Stimulated activated CD8-positive, alpha-beta memory T cell treated with anti-CD3 and anti-CD28 coated beads, Interleukin-7, amount 100 ng/mL, for 4 hours (primary cell): Measurements from ENCODE around the gene PIBF1.
"Not testable (repeated sequence)": the region's sequence is repeated elsewhere in the genome, so short reads cannot be mapped to it uniquely, and the experiment has no call there.

Experiments
- DNase-seq, 2 donors: peaks; one replicate each; pipeline ENCODE4 v3.0.0-alpha.2; 2020; ENCODE audit warnings: low read depth in 2 of 2

PIBF1 gene, protein sequence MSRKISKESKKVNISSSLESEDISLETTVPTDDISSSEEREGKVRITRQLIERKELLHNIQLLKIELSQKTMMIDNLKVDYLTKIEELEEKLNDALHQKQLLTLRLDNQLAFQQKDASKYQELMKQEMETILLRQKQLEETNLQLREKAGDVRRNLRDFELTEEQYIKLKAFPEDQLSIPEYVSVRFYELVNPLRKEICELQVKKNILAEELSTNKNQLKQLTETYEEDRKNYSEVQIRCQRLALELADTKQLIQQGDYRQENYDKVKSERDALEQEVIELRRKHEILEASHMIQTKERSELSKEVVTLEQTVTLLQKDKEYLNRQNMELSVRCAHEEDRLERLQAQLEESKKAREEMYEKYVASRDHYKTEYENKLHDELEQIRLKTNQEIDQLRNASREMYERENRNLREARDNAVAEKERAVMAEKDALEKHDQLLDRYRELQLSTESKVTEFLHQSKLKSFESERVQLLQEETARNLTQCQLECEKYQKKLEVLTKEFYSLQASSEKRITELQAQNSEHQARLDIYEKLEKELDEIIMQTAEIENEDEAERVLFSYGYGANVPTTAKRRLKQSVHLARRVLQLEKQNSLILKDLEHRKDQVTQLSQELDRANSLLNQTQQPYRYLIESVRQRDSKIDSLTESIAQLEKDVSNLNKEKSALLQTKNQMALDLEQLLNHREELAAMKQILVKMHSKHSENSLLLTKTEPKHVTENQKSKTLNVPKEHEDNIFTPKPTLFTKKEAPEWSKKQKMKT

DNA sequence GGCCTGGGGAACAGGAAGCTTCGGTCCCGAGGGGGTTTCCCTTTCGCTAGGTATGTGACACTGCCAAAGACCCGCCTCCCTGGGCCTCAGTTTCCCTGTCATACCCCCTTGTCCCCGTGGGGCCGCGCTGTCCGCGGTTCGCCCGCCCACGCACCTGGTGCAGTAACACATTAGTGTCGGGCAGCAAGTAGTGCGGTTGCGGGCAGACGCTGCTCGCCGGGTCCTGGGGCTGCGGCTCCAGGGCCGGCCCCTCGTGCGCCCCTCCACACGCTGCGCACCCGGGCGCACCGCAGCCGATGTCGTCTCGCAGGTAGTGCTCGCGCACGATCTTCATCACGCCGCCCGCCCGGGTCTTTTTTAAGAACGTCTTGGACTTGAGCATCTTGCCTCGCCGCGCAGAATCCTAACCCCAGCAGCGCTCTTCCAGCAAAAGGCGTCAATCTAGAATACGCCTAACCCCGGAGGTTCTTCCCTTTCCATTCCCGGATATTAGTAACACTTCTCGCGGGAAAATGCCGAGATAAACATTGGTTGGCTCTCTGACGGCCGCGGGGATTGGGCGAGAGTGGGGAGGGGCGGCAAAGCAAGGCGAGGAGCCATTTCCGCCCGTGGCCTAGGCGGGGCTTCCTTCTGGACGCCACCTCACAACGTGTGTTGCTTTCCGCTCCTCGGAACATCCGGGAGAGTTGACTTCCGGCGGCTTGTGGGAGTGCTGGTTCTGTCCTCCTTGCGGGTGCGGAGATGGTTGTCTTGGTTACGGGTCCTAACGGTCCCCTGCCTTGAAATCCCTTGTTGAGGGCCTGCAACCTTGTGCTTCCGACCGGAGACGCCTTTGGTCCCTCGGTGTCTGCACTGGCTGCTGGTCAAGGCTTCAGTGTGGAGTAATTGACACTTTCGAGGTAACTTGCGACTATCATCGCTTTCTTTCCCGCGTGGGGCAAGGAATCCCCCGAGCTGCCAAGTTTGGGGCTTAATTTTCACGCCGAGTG, at the start of gene PIBF1, which contains the start of gene DIS3:
Gene PIBF1 (plus strand): TSS at position 683 of the 989 bp plus-strand sequence. CDS start 1,337 bp downstream, outside the sequence.
Gene DIS3 (minus strand): TSS at position 450 of the 989 bp plus-strand sequence. CDS start 68 bp downstream, at position 382.
- peak; percentile 93 to 95 for DNase-seq

DNA sequence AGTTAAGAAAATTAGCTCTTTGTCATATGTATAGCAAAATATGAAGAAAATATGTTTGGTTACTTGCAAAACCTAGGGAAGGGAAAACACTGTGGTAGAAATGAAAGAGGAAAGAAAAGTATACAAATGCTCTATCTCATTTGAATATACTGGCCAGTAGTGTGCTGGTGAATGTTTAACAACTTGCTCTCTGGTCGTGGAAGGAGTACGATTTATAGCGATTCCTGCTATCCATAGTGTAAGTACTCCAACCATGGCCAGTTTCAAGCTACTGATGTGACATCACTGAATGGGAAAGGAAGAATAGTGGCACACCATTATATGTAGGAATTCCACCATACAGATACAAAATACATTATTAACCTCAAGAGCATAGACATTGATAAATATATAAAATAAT, 44.9 kb upstream of the PIBF1 start:
- no peak for DNase-seq

DNA sequence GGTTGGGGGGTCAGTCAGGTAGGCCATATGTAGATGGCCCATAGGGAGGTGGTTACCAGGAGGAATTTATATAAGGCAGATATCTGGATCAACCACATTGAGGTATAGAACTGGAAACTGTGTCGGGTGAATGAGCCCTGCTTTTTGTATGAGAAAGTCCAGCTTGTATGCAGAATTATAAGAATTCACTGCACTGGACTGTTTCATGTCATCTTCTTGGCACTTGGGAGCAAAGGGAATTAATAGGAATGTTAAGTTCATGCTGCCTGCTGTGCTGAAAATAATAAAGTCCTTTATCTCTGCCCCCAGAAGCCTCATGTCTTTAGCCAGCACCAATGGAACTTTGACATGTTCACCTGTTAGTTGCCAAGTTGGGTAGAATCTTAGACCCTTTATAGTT, 41.9 kb upstream of the PIBF1 start:
- DNase-seq = no peak

DNA sequence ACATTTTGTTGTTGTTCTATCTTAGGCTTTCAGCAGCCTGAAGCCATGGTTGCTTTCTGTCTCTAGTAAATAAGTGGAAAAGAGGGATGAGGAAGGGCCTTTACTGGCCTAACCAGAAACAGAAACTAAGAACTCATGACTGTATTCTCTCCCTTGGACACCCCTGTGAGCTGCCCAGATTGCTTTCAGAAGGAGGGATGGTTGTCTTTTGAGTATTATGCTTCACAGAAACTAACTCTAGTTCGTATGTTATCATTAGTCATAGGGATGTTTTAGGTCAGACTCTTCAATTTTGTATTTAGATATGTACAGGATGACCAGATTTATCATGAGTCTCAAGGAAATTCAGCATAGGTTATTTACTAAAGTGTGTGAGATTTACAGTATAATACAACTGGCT, 36.7 kb upstream of the PIBF1 start:
- DNase-seq = no peak

DNA sequence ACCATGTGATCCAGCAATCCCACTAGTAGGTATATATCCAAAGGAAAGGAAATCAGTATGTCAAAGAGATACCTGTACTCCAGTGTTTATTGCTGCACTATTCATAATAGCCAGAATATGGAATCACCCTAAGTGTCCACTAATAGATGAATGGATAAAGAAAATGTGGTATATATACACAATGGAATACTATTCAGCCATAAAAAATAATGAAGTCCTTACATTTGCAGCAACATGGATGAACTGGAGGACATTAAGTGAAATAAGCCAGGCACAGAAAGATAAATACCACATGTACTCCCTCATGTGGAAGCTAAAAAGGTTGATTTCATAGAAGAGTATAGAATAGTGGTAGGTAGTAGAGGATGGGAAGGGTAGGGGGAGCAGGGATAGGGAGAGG, 30.7 kb upstream of the PIBF1 start:
- no peak for DNase-seq

DNA sequence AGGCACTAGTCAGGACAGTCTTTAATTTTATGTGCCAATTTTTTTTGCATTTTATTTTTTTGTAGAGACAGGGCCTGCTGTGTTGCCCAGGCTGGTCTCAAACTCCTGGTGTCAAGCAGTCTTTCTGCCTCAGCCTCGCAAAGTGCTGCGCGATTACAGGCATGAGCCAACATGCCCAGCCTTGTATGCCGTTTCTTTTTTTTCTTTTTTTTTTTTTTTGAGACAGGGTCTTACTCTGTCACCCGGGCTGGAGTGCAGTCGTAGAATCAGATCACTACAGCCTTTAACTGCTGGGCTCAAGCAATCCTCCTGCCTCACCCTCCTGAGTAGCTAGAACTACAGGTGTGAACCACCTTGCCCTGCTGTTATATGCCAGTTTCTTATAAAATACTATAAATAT, 27.8 kb upstream of the PIBF1 start:
- no peak for DNase-seq

DNA sequence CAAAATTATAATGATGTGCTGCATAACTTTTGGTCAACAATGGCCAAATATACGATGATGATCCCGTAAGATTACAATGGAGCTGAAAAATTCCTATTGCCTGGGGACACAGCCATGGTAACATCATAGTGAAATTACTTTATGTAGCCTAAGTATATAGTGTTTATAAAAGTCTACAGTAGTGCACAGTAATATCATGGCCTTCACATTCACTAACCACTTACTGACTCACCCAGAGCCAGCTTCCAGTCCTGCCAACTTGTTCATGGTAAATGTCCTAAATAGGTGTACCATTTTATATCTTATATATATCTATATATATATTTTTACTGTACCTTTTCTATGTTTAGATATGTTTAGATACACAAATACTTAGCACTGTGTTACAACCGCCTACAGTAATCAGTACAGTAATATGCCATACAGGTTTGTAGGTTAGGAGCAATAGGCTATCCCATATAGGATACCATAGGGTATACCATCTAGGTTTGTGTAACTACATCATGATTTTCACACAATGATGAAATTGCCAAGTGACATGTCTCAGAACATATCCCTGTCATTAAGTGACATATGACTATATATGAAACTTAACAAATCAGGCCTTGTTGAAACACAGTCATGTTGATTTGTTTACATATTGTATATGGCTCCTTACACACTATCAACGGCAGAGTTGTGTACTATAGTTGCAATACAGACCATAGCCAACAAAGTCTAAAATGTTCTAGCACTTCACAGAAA, 24.0 kb upstream of the PIBF1 start:
- DNase-seq = no peak

DNA sequence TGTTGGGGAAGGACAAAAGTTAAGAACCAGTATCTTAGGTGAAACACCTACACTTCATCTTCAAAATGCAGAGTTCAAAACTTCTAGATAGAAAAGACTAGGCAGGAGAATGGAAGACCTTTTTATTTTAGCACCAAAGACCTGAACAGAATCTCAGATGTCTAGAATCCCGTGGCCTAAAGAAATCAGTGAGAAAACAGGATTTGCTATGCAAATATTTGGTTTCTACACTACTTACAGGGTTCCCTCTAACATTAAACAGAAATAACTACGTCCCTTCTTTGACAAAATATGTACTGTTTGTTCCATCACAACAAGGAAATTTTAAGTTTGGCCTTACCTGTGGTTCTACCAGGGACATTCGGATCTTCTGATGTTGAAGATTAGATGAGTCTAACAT, 21.7 kb upstream of the PIBF1 start:
- DNase-seq = no peak

DNA sequence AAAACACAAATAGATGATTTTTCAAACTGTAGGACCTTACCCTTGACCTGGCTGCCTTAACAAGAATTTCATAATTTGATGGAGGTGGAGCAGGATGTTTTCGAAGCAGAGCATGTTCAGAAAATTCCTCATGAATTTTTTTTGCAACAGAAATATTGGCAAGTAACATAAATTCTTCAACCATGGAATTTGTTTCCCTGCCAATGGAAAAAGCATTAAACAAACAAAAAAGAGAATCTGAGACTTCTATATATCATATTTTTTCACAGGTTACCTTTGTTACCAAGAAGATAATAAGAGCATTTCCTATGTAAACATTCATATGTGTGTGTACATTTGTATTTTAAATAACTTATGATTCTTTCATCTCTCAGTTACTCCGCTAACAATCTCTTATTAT, 18.5 kb upstream of the PIBF1 start:
- DNase-seq = no peak

DNA sequence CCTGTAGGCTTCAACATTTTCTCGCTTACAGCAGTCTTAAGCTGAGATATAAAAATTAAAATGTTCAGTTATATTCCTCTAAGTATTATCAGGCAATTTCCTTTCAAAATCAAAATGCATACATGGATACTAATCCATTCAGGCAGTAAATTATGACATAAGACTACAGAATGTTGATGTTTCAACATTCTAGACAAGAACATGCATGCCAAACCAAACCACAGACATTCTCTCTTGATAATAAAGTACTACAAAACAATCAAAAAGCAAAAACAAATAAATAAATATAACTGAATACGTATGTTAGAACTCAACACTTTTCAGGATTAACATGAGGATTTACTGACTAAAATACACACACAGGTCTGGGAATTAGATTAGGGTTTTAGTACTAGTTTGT, 7.9 kb upstream of the PIBF1 start:
- DNase-seq = no peak

DNA sequence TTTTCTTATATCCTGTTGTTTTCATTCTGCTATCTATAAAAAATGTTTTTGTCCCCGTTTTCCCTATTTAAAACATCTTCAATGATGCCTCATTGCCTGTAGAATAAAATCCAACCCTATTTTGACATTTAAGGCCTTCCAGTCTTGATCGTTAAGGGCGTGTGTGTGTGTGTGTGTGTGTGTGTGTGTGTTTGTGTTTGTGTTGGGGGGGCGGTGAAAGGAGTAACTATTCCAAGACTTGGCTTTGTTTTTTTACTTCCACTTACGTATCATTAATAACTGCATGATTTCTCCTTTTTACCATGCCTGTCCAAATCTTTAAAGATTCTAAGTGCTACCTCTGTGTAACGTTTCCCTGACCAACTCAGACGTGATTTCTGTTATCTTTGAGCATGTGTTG, 784 bp downstream of the PIBF1 start:
- DNase-seq = no peak

DNA sequence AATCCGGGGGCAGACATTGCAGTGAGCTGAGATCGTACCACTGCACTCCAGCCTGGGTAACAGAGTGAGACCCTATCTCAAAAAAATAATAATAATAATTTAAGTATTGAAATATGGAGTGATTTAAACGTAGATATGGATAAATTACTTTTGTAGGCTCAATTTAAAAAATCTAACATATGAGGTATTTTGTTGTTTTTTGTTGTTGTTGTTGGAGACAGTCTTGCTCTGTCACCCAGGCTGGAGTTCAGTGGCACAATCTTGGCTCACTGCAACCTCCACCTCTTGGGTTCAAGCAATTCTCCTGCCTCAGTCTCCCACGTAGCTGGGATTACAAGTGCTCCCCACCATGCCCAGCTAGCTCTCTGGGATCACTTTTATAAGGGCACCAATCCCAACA, 2.7 kb downstream of the PIBF1 start:
- not testable (repeated sequence) for DNase-seq

DNA sequence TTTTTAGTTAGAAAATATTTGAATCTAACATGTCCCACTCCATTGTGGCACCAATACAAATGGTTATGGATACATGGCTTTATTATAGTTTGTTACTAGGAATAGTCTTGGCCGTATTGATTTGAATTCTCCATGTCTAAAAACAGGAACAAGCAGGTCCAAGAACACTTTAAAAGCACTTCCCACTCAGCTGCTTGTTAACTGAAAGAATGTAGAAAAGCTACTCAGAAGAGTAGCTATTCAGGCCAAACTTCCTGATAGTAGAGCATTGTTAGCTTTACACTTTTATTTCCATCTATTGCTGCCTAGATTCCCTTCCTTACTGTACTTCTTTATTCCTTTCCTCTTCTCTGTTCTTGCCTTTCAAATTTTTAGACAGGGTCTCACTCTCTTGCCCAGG, 6.9 kb downstream of the PIBF1 start:
- no peak for DNase-seq

DNA sequence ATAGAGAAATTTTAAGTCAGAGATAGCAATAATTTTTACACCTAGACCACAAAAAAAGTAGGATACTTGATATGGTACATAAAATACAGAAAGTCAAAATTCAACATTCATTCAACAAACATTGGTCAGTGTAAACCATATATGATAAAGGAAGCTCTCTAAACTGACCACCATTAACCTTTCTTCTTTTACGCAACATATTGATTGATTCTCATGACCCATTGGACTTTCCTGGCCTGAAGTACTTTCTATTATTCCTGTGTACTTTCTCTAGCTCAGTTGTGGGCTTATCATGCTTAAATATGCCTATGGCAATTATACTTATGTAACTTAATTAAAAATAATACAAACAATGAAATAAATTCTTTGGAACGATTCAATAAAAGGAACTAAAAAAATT, 10.7 kb downstream of the PIBF1 start:
- no peak for DNase-seq

DNA sequence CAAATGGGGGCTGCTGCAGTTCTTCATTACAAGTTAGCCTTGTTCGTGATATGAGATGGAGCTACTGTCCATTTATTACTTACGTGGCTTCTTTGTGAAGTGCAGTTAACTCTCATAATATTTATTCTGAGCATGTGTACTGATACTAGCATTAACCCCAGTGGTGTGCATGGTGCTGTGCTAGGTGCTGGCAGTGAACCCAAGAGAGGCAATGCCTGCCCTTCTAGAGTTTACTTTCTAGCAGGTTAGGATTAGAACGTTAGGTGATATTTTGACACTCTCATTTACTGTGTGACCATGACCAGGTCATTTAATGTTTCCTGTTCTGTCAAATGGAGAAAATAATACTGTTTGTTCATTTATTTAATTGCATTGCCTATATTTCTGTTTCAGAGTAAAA, 16.9 kb downstream of the PIBF1 start:
- DNase-seq = no peak

DNA sequence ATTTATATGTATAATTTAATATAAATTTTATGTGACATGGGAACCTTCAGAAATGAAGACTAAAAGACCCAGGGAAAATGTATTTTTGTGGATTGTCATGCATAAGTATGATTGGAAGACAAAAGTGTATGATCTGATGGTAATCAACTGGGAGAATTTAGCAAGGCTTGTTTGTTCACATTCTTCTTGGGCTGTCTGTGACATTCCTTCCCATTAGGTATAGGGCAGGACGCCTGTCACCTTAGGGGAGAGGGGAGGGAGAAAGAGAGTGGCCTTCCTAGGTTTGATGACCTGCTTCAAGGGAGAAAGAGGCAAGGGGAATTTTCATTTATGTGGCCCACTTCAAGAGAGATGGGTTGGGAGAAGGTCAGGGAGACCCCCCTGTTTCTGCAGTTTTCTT, 22.4 kb downstream of the PIBF1 start:
- DNase-seq = no peak

DNA sequence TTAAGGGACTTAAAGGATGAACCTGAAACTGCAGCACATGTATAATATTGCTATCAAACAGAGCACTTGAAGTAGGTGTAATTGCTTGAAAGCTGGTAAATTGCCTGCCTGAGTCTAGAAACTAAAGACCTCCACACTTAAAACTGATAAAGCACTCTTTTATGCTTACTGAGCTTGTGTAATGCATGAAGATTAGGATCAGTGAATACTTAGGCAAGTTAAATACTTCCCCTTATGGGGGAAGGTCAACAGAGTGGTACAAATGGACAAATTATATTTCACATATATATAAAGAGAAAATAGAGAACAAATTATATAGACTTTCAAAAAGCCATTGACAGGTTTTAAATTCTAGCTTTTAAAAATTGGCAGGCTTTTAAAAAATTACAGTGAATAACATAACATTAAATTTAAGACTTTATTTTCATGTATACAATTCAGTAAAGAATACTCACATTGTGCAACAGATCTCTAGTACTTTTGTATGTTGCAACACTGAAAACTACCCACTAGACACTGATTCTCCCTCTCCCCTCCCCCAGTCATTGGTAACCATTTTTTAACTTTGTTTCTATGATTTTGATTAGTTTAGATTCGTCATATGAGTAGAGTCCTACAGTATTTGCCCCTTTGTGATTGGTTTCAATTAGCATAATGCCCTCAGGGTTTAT, 23.9 kb downstream of the PIBF1 start:
- DNase-seq = no peak

DNA sequence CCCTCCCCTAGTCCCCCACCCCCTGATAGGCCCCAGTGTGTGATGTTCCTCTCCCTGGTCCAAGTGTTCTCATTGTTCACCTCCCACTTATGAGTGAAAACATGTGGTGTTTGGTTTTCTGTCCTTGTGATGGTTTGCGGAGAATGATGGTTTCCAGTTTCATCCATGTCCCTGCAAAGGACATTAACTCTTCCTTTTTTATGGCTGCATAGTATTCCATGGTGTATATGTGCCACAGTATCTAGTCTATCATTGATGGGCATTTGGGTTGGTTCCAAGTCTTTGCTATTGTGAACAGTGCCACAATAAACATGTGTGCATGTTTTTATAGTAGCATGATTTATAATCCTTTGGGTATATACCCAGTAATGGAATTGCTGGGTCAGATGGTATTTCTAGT, 24.6 kb downstream of the PIBF1 start:
- not testable (repeated sequence) for DNase-seq

DNA sequence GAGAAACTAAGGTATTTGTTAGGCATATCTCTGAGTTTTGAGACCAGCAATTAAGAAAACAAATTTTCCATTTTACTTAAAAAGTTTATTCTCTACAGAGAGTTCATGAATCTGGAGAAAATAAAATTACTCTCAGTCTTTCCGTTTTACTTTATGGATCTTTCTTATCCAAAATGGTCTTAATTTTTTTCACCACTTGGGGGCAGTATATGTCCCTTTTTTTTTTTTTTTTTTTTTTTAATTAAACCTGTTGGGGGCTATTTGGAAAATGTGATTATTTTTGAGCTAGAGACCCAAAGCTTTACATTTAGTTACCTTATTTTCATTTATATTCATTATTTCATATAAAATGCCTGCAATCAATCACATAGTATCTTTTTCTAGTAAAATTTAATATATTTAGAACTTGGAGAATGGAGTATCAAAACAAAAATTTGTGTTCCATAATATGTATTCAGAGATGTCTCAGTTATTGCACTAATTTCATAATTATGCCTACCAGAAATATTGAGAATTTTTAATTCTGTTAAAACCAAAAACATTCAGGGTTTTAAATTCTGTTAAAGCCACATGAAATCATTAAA, 27.1 kb downstream of the PIBF1 start:
- no peak for DNase-seq
